ENCODE data around the gene MED13L.

GRCh38 chr12:116067892-116068291 lies 209.6 kb downstream of the MED13L start:
- TF ChIP-seq GABPB1 (CRISPR knock-in tag; IDR thresholded peaks at IDR 0.05) (no peak), CTCF (IDR thresholded peaks at IDR 0.05) (no peak), NFYB (CRISPR knock-in tag; conservative IDR thresholded peaks at IDR 0.05; ENCODE audit: low read depth) (no peak), FOXK1 (CRISPR knock-in tag; IDR thresholded peaks at IDR 0.05) (no peak), KAT7 (CRISPR knock-in tag; IDR thresholded peaks at IDR 0.05; ENCODE audit: borderline replicate concordance) (no peak), ATF2 (CRISPR knock-in tag; IDR thresholded peaks at IDR 0.05; ENCODE audit: borderline replicate concordance, low read depth) (no peak), NR3C1 (CRISPR knock-in tag; conservative IDR thresholded peaks at IDR 0.05; ENCODE audit: low read depth) (no peak)

Data from WTC11 (cell line).